Measurements from ENCODE around the gene CPNE4.

Gene CPNE4

DNA sequence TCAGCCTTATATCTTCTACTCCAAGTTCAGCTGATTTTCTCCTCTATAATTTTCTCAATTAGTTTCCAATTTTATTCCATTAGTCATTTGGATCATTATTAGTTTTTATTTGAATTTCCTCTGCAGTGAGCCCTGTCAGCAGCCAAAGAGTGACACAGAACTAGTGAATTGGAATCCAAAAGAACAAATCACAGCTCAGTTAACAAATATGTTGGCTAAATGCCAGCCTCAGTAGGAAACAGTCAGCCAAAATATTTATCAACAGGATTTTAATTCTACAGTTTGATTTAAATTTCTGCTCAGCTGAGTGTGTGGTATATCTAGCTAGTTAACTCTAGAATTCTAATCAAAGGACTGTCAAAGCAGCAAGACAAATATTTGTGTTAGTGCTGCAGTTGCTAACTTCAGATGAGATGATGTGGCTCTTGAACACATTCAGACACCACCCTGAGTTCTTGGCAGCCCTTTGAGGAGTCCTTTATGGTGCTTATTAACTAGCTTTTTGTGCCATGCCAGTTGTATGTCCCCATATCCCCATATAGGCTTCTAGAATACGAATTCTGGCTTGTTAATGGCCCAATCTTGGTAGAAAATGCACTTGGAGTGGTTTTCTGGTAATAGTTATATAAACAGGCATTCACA is 194.5 kb downstream of the CPNE4 start:
- Mint-ChIP-seq H3K27ac (no peak overlapping the region), H3K4me1 (ENCODE audit: low read depth) (no peaks in the 10 kb centered on the region), H3K4me3 (no peak overlapping the region), H3K27me3 (peaks cover 6% of the 10 kb centered on the region), H3K9me3 (ENCODE audit: low read depth) (peaks cover 6% of the 10 kb centered on the region), H3K36me3 (no peaks in the 10 kb centered on the region)

GRCh38 chr3:131835906-131836305 is 198.9 kb downstream of the CPNE4 start:
- peaks cover 11% of the 10 kb centered on the region for H3K27me3 Mint-ChIP-seq
- no peak overlapping the region for H3K27ac Mint-ChIP-seq
- peaks cover 6% of the 10 kb centered on the region for H3K9me3 Mint-ChIP-seq (ENCODE audit: low read depth)
- H3K4me1 Mint-ChIP-seq (ENCODE audit: low read depth): no peaks in the 10 kb centered on the region
- H3K36me3 Mint-ChIP-seq: no peaks in the 10 kb centered on the region
- H3K4me3 Mint-ChIP-seq: no peak overlapping the region

DNA sequence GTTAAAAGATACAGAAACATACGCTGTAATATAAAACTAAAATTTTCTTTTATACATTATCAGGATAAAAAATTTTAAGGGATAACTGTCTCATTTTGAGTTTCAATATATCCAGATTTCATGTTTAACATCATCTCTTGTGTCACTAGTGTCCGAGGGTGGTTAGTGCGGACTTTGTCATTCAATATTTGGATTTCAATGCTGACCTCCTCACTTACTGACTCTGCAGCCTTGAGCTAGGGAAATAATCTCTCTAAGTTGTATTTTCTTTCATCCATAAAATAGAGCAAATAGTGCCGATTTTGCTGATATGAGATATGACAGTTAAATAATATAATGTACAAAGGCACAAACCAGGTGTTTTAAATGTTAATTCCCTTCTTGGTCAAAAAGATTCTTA is 203.2 kb downstream of the CPNE4 start:
- peaks cover 4% of the 10 kb centered on the region for H3K9me3 Mint-ChIP-seq (ENCODE audit: low read depth)
- no peak overlapping the region for H3K4me3 Mint-ChIP-seq
- no peaks in the 10 kb centered on the region for H3K36me3 Mint-ChIP-seq
- no peaks in the 10 kb centered on the region for H3K4me1 Mint-ChIP-seq (ENCODE audit: low read depth)
- H3K27me3 Mint-ChIP-seq: peaks cover 5% of the 10 kb centered on the region
- no peak overlapping the region for H3K27ac Mint-ChIP-seq

DNA sequence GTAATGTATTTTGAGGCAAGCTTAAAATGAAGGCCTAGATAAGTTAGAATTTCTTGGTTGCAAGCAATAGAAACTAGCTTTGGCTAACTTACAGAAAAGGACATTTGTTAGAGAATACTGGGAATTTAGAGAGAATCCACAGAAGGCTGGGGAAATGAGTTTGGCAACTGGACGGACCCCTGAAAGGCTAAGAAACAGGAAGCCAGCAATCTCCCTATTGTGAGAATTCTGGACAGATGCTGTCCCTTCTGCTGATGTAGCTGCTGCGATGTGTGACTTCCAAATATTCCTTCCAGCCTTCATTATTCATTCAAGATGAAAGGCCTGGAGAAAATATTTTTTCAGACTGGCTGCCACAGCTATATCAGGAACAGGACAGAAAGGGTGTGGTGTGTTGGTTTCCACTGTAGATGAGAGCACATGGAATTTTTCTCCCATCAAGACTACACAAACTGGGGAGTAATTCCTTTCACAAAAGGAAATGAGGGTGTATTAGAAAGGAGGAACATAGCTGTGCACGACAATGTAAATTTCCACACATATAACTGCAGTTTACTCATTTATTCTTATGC is 213.5 kb downstream of the CPNE4 start:
- no peaks in the 10 kb centered on the region for H3K36me3 Mint-ChIP-seq
- no peaks in the 10 kb centered on the region for H3K27me3 Mint-ChIP-seq
- H3K27ac Mint-ChIP-seq: no peak overlapping the region
- H3K4me3 Mint-ChIP-seq: no peak overlapping the region
- H3K4me1 Mint-ChIP-seq (ENCODE audit: low read depth): no peaks in the 10 kb centered on the region
- no peaks in the 10 kb centered on the region for H3K9me3 Mint-ChIP-seq (ENCODE audit: low read depth)

- Mint-ChIP-seq H3K27me3 (no peaks in the 10 kb centered on the region), H3K27ac (no peak overlapping the region), H3K4me1 (ENCODE audit: low read depth) (no peaks in the 10 kb centered on the region), H3K36me3 (no peaks in the 10 kb centered on the region), H3K4me3 (no peak overlapping the region), H3K9me3 (ENCODE audit: low read depth) (no peaks in the 10 kb centered on the region)
Measured at GRCh38 chr3:131819381-131820055, 215.3 kb downstream of the CPNE4 start.

DNA sequence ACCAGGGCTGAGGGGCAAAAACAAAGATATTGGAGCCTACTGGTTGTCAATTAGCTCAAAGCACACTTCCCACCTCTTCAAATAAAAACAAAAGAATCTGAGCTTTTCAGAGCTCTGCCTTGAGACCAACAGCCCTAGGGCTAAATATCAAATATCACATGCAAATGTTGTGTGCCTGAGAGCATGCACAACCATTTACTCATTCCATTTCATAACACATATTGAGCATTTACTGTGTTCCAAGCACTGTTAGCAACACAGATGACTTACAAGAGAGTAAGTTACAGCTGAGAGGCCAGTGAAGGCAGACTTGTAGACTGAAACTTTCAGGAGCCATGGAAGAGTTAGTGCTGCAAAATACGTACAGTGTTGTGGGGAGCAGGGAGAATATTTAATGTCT is 222.4 kb downstream of the CPNE4 start:
- Mint-ChIP-seq H3K36me3 (no peaks in the 10 kb centered on the region), H3K27me3 (peaks cover 9% of the 10 kb centered on the region), H3K9me3 (ENCODE audit: low read depth) (no peaks in the 10 kb centered on the region)

GRCh38 chr3:131811481-131811880 is 223.3 kb downstream of the CPNE4 start:
- no peaks in the 10 kb centered on the region for H3K9me3 Mint-ChIP-seq (ENCODE audit: low read depth)
- no peak overlapping the region for H3K4me3 Mint-ChIP-seq
- H3K27me3 Mint-ChIP-seq: peaks cover 12% of the 10 kb centered on the region
- H3K27ac Mint-ChIP-seq: no peak overlapping the region
- H3K36me3 Mint-ChIP-seq: no peaks in the 10 kb centered on the region
- H3K4me1 Mint-ChIP-seq (ENCODE audit: low read depth): no peaks in the 10 kb centered on the region

More for the DNA sequence above, 222.4 kb downstream of the CPNE4 start:
- no peak overlapping the region for H3K4me3 Mint-ChIP-seq
- H3K4me1 Mint-ChIP-seq (ENCODE audit: low read depth): no peaks in the 10 kb centered on the region
- no peak overlapping the region for H3K27ac Mint-ChIP-seq

DNA sequence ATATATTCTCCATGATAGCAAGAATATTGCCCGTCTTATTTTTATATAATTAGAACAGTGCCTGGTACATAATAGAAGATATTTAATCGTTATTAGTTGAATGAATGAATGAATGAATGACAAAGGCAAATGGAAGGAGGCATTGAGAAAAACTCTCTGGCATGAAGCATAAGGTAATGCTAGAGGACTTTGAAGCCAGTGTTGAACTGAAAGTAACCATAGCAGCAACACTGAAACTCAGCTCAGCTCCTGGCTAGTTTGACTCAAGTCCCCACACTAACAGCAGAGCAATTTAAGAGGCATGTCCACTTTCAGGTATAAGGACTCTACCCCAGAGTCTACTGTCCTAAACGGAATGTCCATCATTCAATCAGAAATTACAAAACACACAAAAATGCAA is 227.0 kb downstream of the CPNE4 start:
- no peaks in the 10 kb centered on the region for H3K36me3 Mint-ChIP-seq
- no peak overlapping the region for H3K4me3 Mint-ChIP-seq
- H3K9me3 Mint-ChIP-seq (ENCODE audit: low read depth): no peaks in the 10 kb centered on the region
- H3K27me3 Mint-ChIP-seq: peaks cover 24% of the 10 kb centered on the region
- H3K27ac Mint-ChIP-seq: no peak overlapping the region
- no peaks in the 10 kb centered on the region for H3K4me1 Mint-ChIP-seq (ENCODE audit: low read depth)

DNA sequence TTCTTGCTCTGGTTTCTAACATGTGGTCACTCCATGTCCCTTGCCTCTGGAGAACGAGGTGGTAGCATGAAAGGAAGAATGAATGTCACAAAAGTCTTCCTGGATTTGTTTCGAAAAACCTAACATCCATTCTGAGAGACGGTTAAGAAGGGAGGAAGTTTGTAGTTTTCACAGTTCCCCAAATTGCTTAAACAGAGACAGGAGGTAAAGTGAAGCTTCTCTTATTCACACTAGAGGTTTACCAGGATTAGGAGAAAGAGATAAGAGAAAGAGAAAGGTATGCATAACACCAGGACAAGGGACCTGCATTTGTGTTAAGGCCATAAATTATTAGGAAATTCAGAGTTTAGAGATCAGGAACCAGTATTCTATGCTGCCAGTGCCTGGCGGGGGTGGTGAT is 228.1 kb downstream of the CPNE4 start:
- peaks cover 24% of the 10 kb centered on the region for H3K27me3 Mint-ChIP-seq
- no peaks in the 10 kb centered on the region for H3K4me1 Mint-ChIP-seq (ENCODE audit: low read depth)
- H3K27ac Mint-ChIP-seq: no peak overlapping the region
- no peaks in the 10 kb centered on the region for H3K36me3 Mint-ChIP-seq
- H3K9me3 Mint-ChIP-seq (ENCODE audit: low read depth): no peaks in the 10 kb centered on the region
- H3K4me3 Mint-ChIP-seq: no peak overlapping the region

DNA sequence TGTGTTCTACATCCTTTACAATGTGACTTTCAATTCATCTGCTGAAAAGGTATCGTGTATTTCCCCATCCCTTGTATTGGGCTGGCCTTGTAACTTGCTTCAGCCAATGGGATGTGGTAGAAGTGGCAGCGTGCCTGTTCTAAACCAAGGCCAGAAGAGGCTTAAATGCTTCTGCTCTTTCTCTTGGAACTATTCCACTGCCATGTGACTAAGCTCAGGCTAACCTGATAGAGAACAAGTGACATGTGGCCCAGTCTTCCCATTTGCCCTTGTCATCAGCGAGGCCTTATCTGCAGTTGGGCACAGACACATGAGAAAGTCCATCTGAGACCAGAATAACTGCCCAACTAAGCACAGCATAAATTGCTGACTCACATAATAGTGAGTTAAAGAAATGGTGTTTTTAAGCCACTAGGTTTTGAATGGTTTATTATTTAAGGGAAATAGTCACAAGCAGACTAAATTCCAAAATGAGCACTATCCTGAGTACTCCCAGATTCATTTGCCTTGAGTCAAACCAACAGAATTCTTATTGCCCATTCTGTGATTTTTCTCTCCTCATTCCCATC is 230.2 kb downstream of the CPNE4 start:
- no peaks in the 10 kb centered on the region for H3K9me3 Mint-ChIP-seq (ENCODE audit: low read depth)
- peaks cover 21% of the 10 kb centered on the region for H3K27me3 Mint-ChIP-seq
- H3K27ac Mint-ChIP-seq: no peak overlapping the region
- H3K36me3 Mint-ChIP-seq: no peaks in the 10 kb centered on the region
- H3K4me1 Mint-ChIP-seq (ENCODE audit: low read depth): no peaks in the 10 kb centered on the region
- H3K4me3 Mint-ChIP-seq: no peak overlapping the region

DNA sequence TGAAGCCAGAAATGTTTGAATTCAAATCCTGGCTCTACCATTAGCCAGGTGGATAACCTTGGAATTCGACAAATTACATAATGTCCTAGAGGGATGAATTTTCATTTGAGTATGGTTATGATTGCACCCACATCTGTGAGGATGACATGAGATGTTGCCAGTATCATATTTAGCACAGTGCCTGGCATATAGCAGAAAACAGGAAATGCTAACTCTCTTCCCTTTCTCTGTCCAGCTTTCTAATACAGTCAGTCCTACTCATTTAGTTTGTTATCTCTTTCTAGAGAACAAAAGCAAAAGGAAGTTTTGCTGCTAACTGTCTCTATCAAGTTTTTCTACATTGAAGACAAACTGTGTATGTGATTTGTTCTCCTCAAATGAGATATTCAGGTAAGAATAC is 231.7 kb downstream of the CPNE4 start:
- Mint-ChIP-seq H3K9me3 (ENCODE audit: low read depth) (no peaks in the 10 kb centered on the region), H3K4me3 (no peak overlapping the region), H3K4me1 (ENCODE audit: low read depth) (no peaks in the 10 kb centered on the region), H3K27ac (no peak overlapping the region), H3K27me3 (peaks cover 16% of the 10 kb centered on the region), H3K36me3 (no peaks in the 10 kb centered on the region)

DNA sequence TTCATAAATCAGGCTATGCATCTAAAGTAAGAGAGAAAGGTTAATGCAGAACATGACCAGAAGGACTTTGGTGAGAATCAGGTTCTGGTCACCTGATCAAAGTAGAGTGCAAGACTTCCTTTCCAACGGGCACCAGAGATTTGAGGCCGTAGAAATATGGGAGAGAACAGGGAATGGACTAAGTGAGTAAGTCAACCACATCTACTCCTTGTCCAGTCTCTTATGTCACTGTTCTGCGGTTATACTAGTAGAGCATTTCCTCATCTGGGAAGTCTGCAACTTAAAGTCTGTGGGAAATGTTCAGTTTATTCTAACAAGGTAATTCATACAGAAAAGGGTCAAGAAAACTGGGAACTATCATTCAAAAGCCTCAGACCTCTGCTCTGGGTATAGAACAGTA is 232.8 kb downstream of the CPNE4 start:
- H3K27me3 Mint-ChIP-seq: peaks cover 15% of the 10 kb centered on the region
- H3K9me3 Mint-ChIP-seq (ENCODE audit: low read depth): no peaks in the 10 kb centered on the region
- no peak overlapping the region for H3K27ac Mint-ChIP-seq
- no peak overlapping the region for H3K4me3 Mint-ChIP-seq
- H3K36me3 Mint-ChIP-seq: no peaks in the 10 kb centered on the region
- no peaks in the 10 kb centered on the region for H3K4me1 Mint-ChIP-seq (ENCODE audit: low read depth)

- Mint-ChIP-seq H3K36me3 (no peaks in the 10 kb centered on the region), H3K9me3 (ENCODE audit: low read depth) (no peaks in the 10 kb centered on the region), H3K4me3 (no peak overlapping the region), H3K27me3 (peaks cover 13% of the 10 kb centered on the region), H3K4me1 (ENCODE audit: low read depth) (peaks cover under 1% of the 10 kb centered on the region), H3K27ac (no peak overlapping the region)
Measured at GRCh38 chr3:131801566-131801965, 233.2 kb downstream of the CPNE4 start.

DNA sequence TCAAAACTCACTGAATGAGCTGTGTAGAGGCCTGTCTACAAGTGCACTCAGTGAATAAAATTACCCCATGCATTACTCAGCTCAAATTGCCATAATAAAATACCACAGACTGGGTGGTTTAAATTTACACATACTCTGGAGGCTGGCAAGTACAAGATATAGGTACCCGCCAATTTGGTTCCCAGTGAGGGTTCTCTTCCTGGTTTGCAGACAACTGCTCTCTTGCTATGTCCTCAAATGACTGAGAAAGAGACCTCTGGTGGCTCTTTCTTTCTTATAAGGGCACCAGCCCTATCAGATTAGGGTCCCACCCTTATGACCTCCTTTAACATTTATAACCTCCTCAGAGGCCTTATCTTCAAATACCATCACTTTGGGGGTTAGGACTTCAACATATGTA is 237.0 kb downstream of the CPNE4 start:
- Mint-ChIP-seq H3K27ac (no peak overlapping the region), H3K4me1 (ENCODE audit: low read depth) (peaks cover 4% of the 10 kb centered on the region), H3K9me3 (ENCODE audit: low read depth) (no peaks in the 10 kb centered on the region), H3K27me3 (peaks cover 17% of the 10 kb centered on the region), H3K36me3 (no peaks in the 10 kb centered on the region), H3K4me3 (no peak overlapping the region)

DNA sequence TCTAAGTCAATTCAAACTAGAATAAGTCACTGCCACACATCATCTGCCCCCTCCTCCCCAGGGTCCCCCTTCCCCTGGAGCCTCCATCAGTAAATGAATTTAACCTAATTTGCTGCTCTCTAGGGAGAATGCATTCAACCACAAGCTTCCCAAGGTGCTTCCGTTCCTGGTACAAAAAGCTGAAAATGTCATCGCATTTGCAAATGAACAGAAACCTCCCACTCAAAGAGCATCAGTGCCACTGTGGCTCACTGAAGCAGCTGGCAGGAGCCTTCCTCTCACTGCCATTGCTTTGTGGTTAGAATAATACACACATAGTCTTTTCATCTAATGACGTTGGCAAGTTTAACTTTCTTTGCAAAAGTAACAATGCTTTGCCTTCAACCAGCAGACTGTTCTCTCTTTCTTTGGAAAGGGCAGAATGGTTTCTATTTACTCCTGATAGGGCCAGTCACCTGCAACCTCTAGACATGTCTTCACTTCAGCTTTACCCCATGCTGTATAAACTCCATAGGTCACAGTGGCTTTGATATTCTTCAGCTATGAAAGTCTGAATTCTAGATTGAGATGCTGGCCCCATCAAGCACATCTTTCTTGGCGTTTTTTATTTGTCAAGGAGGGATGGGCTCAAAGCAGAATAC is 238.1 kb downstream of the CPNE4 start:
- Mint-ChIP-seq H3K9me3 (ENCODE audit: low read depth) (no peaks in the 10 kb centered on the region), H3K4me1 (ENCODE audit: low read depth) (peaks cover 4% of the 10 kb centered on the region), H3K27ac (no peak overlapping the region), H3K36me3 (no peaks in the 10 kb centered on the region), H3K4me3 (no peak overlapping the region), H3K27me3 (peaks cover 17% of the 10 kb centered on the region)

All from activated naive CD8-positive, alpha-beta T cell (primary cell).